Mammary epithelial cell (primary cell): ENCODE measurements around the gene TESMIN.

Experiments used
- EZH2 ChIP-seq: IDR thresholded peaks from 2 replicates; pipeline ENCODE4 v1.6.1; 2012; ENCODE audit warnings: low read length, inconsistent platforms, borderline replicate concordance
- TF ChIP-seq, protein P1 (sequence below), 2 donors: IDR thresholded peaks in 1 of 2; conservative IDR thresholded peaks in 1 of 2; 2 replicates each; pipeline ENCODE4 v1.5.1; 2011 to 2012; ENCODE audit warnings: inconsistent platforms in 2 of 2, low read length in 2 of 2, mild to moderate bottlenecking in 2 of 2, control low read depth in 1 of 2, low read depth in 1 of 2; ENCODE audit not compliant: insufficient read depth in 1 of 2; ENCODE audit errors: extremely low read depth in 1 of 2

- TF ChIP-seq, protein P1, sequence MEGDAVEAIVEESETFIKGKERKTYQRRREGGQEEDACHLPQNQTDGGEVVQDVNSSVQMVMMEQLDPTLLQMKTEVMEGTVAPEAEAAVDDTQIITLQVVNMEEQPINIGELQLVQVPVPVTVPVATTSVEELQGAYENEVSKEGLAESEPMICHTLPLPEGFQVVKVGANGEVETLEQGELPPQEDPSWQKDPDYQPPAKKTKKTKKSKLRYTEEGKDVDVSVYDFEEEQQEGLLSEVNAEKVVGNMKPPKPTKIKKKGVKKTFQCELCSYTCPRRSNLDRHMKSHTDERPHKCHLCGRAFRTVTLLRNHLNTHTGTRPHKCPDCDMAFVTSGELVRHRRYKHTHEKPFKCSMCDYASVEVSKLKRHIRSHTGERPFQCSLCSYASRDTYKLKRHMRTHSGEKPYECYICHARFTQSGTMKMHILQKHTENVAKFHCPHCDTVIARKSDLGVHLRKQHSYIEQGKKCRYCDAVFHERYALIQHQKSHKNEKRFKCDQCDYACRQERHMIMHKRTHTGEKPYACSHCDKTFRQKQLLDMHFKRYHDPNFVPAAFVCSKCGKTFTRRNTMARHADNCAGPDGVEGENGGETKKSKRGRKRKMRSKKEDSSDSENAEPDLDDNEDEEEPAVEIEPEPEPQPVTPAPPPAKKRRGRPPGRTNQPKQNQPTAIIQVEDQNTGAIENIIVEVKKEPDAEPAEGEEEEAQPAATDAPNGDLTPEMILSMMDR (conservative IDR thresholded peaks at IDR 0.05 in 1 of 2, IDR thresholded peaks at IDR 0.05 in 1 of 2; ENCODE audit: extremely low read depth in 1 of 2, insufficient read depth in 1 of 2, low read depth in 1 of 2, low read length in 2 of 2): no peak
- no peak for TF ChIP-seq EZH2
These were observed 15.7 kb downstream of the TESMIN start for GRCh38 chr11:68735646-68736045.
